ENCODE measurements around the gene DOCK3.
"Not testable (repeated sequence)": the region's sequence is repeated elsewhere in the genome, so short reads cannot be mapped to it uniquely, and the experiment has no call there.

DNA sequence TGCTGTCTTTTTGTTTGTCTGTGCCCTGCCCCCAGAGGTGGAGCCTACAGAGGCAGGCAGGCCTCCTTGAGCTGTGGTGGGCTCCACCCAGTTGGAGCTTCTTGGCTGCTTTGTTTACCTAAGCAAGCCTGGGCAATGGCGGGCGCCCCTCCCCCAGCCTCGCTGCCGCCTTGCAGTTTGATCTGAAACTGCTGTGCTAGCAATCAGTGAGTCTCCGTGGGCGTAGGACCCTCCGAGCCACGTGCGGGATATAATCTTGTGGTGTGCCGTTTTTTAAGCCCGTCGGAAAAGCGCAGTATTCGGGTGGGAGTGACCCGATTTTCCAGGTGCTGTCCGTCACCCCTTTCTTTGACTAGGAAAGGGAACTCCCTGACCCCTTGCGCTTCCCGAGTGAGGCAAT lies 303.9 kb downstream of the DOCK3 start:
- TF ChIP-seq CTCF, POLR2A (IDR thresholded peaks at IDR 0.05): not testable (repeated sequence)
